Neural progenitor cell (in vitro differentiated cells): ENCODE measurements around the gene KCNH1.

Source experiments
- CTCF ChIP-seq: fragments of 200-600 bp; sonication (generic); IDR thresholded peaks from 2 replicates; pipeline ENCODE4 v1.5.1; 2017; ENCODE audit warnings: antibody characterized with exemption, mild to moderate bottlenecking
- EZH2 ChIP-seq: fragments of 200-600 bp; sonication (generic); IDR thresholded peaks from 2 replicates; pipeline ENCODE4 v1.6.1; 2017; ENCODE audit warnings: antibody characterized with exemption, mild to moderate bottlenecking, moderate library complexity

- TF ChIP-seq CTCF: no peak
- TF ChIP-seq EZH2: no peak
Observed at GRCh38 chr1:210815641-210816550, 318.1 kb downstream of the KCNH1 start.
